DOHH2 (cell line): ENCODE measurements around the gene MAP9.

Experiments used
- CTCF ChIP-seq: fragments of 200-600 bp; sonication (generic); IDR thresholded peaks from one replicate; pipeline ENCODE4 v1.5.1; 2014; ENCODE audit warnings: antibody characterized with exemption, mild to moderate bottlenecking, low read depth, low read length; ENCODE audit not compliant: poor library complexity, severe bottlenecking
- EZH2phosphoT487 ChIP-seq: fragments of 200-600 bp; sonication (generic); IDR thresholded peaks from 2 replicates; pipeline ENCODE4 v1.6.1; 2017; ENCODE audit warnings: borderline replicate concordance, mild to moderate bottlenecking, antibody characterized with exemption, low read length, moderate library complexity, mixed read lengths

- TF ChIP-seq CTCF (no peak), EZH2phosphoT487 (no peak)
Observed at GRCh38 chr4:155342142-155342541, 34.6 kb downstream of the MAP9 start.
